Measurements from ENCODE around the gene TRPC3.
"Not testable (repeated sequence)": the region's sequence is repeated elsewhere in the genome, so short reads cannot be mapped to it uniquely, and the experiment has no call there.

Gene TRPC3

GRCh38 chr4:121943941-121944340, 7.9 kb downstream of the TRPC3 start:
- no peak for DNase-seq

- DNase-seq, result no peak
These were observed 12.2 kb downstream of the TRPC3 start for GRCh38 chr4:121939690-121940089.

DNA sequence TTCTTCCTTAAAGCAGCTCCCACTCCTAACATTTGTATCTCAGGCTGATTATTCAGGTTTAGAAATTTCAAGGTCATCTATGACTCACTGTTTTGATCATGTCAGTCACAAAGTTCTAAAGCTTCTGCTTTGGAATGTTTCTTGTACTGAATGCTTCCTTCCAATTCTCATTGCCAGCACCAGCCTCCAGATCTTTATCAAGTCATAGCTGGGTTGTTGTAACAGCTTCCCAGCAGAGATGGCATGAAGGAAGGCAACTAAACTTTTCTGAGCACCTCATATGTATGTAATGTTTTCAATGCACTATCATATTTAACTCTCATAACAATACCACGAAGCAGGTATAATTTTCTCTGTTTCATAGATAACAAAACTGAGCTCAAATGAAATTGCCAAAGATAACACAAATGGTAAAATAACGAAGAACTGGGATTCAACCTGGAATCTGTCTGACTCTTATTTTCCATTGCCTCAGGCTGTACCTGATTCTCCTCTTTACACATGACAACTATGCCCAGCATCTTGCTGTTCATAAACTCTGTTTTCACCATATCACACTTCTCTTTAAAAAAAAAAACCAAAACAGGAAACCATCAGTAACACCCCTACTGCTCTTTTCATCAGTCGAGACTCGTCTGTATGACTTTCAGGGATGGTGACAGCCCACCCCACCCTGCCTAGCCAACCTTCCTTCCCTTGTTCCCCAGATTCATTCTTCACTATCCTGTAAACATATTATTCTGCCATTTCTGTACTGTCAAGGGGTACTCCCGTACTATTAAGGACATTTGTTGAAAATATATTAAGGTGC, 13.4 kb downstream of the TRPC3 start:
- no peak for DNase-seq

GRCh38 chr4:121936101-121936500, 15.8 kb downstream of the TRPC3 start:
- no peak for DNase-seq

- no peak for DNase-seq
These were observed 17.2 kb downstream of the TRPC3 start for GRCh38 chr4:121934635-121935034.

GRCh38 chr4:121932212-121932974, 19.5 kb downstream of the TRPC3 start:
- no peak for DNase-seq

GRCh38 chr4:121930304-121930703, 21.6 kb downstream of the TRPC3 start:
- DNase-seq, result no peak

GRCh38 chr4:121927948-121928347, 23.9 kb downstream of the TRPC3 start:
- DNase-seq, result no peak

- DNase-seq, result not testable (repeated sequence)
These were observed 25.4 kb downstream of the TRPC3 start for GRCh38 chr4:121926490-121926889.

- DNase-seq, result no peak
These were observed 28.6 kb downstream of the TRPC3 start for GRCh38 chr4:121923306-121923705.

DNA sequence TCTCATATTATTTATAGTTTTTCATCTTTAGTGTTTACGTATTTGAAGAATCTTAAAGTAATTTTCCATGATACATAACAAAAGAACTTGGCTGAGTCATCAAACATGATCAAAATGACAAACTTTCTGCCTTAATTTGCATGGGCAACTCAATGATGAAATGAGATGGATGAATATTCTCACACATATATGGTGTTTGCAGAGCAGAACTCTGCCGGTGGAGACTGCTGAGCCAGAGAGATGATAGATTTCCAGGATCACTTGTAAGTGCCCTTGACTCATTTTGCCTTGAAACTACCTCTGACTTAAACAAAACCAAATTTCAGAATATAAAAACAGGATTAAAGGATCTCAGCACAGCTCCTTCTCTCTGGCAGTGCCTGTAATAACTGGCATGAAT, 38.2 kb downstream of the TRPC3 start:
- DNase-seq, result no peak

GRCh38 chr4:121908346-121908745, 43.5 kb downstream of the TRPC3 start:
- no peak for DNase-seq

DNA sequence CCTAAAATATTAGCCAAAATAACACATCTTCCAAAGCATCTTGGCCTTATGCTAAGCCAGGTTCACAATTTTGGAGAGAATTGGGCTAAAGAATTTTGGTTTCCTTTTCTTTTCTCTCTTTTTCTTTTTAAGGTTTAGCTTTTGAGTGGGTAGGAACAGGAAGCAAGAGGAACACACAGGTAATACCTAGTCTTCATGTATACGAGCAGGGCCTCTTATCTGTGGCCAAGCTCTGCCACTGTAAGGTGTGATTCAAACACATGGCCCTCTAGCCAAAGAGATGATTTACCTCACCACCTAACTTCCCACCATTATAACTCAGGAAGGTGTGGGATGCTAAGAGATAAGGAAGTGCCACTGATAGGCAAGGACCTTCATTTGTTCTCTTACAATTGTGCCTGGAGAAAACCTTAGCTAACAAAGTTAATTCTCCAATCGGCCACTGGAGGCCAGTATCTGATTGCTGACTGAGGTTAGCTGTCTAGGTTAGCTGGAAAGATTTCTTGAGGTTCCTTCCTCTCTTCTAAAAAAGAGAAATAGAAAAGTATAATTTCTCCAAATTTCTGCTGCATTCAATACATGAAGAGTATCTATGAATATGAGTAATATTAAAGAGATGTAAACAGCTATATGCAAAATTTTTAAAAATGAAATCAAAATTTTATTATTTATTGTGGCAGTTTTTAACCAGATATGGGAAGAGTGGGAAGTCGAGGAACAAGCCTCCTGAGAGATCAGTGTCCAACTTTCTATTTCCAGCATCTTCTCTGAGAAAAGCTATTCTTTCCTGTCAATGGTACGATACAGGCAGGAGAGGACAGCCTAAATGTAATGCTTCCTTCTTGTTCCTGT, 51.5 kb downstream of the TRPC3 start:
- peak; percentile 25 for DNase-seq

DNA sequence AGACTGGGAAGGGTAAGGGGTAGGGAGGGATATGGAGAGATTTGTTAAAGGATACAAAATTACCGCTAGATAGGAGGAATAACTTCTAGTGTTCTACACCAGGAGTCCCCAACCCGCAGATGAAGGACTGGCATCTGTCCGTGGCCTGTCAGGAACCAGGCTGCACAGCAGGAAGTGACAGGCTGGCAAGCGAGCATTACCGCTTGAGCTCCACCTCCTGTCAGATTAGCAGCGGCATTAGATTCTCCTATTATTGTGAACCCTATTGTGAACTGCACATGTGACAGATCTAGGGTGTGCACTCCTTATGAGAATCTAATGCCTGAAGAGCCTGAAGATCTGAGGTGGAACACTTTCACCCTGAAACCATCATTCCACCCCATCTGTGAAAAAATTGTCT, 53.7 kb downstream of the TRPC3 start:
- DNase-seq, result no peak

GRCh38 chr4:121888134-121888533, 63.7 kb downstream of the TRPC3 start:
- no peak for DNase-seq

DNA sequence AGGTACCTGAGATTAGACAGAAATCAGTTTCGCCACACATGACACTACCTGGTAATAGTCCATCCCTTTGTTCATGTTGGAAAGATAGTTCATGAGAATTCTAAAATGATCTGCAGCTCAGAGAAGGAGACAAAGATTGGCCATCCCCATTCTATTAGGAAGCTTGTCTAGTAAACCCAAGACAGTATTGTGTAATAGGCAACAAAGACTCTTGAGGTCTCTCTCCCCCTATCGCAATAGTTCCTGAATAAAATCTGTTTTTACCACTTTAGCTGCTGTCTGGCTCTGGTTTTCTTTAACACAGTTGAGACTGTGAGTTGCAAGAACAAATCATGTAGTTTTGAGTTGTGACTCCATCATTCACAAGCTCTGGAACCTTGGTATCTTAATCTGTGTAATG, 66.7 kb downstream of the TRPC3 start:
- no peak for DNase-seq

GRCh38 chr4:121881158-121881557, 70.7 kb downstream of the TRPC3 start:
- DNase-seq, result no peak

DNA sequence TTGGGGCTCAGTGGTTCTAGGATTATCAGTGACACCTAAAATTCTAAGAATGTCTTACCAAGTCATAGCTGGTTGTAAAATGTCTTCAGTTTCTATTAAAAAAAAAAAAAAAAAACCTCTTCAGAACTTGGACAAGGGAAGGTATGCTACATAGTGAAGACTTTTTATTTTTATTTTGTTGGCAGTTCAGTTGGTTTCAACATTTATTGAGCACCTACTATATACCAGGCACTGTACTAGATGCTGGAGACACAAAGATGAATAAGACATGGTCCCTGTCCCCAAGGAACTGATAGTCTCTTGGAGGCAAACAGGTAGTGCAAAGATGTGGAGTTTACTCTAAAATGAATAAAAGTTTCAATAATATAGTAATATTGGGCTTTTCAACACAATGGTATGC, 72.7 kb downstream of the TRPC3 start:
- DNase-seq, result no peak

DNA sequence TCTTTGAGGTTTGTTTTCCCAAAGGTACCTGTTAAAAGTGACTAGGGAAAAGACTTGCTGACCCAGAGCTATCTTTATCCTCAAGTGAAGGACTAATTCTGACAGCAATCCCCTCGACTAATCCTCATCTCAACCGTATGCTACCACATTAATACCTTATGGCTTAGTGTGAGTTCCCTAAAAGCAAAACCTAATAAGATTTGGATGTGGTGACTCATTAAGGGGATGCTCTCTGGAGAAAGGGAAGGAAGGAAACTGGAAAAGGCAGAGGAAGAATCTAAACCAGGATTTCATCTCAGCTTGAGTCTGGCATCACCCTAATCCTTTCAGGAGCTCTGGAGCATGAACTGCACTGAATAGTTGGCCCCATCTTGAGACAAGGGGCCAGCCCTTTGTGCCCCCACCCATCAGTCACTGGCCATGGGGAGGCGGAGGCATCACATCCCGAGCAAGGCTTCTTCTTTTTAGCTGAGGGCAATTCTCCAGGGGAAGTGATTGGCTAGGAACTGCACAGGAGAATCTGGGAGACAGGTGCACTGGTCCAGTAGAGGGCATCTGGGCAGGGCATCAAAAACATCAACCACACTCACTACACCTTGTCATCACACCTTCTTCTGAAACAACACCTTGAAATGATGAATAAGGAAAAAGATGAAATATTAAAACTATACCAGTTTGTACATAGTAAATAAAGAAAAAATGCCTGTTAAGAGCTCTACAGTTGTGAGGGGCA, 74.7 kb downstream of the TRPC3 start:
- no peak for DNase-seq

GRCh38 chr4:121876070-121876469, 75.8 kb downstream of the TRPC3 start:
- DNase-seq, result no peak

- no peak for DNase-seq
These were observed 76.2 kb downstream of the TRPC3 start for GRCh38 chr4:121875652-121876051.

DNA sequence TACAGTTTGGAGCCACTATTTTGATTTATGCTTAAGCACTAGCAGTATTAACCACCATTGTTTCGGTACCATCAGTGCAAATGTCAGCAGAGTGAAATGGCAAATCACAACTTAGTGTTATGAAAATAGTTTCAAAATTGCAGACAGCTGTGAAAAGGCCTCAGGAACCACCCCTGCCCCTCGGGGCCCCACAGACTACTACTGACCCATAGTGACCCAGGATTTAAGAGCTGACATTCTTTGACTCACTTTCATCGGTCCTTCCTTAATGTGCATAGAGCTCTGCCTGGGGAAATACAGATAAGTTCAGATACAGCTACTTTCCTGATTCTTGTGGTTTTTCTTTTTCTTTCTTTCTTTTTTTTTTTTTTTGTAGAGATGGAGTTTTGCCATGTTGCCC, 78.3 kb downstream of the TRPC3 start:
- no peak for DNase-seq
